ENCODE results near the gene POLN. TPM values are rescaled to one million over a fixed set of nuclear protein-coding genes. Genes with fewer than 3 reads are reported as not detected.

The POLN gene
- total and polyA plus RNA-seq, 2 experiments from 2014 or later = 1.8 to 4.0 TPM

DNA sequence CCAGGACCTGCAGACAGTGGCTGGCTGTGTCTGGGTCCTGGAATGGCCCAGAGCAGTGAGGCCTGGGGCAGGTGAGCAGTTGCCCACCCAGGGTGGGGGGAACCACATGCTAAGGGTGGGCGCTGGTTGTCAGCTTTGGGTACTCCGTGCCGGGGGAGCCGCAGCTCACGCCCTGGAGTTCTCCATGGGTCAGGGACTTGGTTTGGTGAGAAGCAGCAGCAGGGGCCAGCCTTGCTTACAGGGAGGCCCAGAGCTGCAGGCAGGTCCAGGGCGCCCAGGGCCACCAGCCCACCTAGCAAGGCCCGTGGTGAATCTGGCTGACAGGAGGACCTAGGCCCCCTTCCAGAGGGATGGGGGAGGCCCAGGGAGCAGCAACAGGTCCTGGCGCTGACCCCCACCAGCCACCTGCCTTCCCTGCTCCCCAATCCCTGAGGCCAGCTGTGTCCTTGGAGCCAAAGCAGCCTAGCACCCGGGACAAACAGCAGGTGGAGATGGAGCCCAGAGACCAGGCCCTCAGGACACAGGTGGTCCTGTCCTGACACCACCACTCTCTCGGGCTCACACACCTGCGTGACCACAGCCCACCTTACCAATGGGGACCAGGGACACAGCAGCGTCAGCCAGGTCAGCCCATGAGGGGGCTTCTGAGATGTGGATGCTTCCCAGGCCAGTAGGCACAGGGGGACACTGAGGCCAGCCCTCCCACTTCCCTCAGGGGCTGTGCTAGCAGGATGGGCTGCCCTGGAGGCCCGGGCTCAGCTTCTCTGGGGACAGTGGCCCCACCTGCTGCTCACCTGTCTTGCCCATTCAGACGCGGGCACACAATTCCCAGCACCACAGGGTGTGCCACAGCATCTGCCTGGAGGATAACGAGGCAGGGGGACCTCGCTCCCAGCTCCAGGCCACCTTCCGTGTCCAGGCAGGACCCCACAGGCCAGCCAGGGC is 16.4 kb upstream of the POLN start:
- Mint-ChIP-seq H3K4me3 (no peak overlapping the region), H3K4me1 (peaks cover 15% of the 10 kb centered on the region), H3K27ac (no peak overlapping the region), H3K27me3 (ENCODE audit: insufficient read depth, low read depth, poor library complexity) (peaks cover 7% of the 10 kb centered on the region), H3K36me3 (ENCODE audit: low read depth) (no peaks in the 10 kb centered on the region; the same call in 2 of the 3 replicates), H3K9me3 (no peaks in the 10 kb centered on the region)
- DNase-seq (ENCODE audit: low spot score) (no peak), ATAC-seq (no peak)
- no peaks in the 10 kb centered on the region for H3K9me2 ChIP-seq (ENCODE audit: insufficient read depth)
- no peak overlapping the region for H3K27ac ChIP-seq (ENCODE audit: low read depth)
- peaks cover 5% of the 10 kb centered on the region; the same call in 1 of the 2 replicates for H3K4me1 ChIP-seq (ENCODE audit: insufficient read depth)
- no peaks in the 10 kb centered on the region for H3K36me3 ChIP-seq (ENCODE audit: insufficient read depth)
- no peaks in the 10 kb centered on the region for H3F3A ChIP-seq (replicated peaks; ENCODE audit: low read depth)
- TF ChIP-seq, protein P1, sequence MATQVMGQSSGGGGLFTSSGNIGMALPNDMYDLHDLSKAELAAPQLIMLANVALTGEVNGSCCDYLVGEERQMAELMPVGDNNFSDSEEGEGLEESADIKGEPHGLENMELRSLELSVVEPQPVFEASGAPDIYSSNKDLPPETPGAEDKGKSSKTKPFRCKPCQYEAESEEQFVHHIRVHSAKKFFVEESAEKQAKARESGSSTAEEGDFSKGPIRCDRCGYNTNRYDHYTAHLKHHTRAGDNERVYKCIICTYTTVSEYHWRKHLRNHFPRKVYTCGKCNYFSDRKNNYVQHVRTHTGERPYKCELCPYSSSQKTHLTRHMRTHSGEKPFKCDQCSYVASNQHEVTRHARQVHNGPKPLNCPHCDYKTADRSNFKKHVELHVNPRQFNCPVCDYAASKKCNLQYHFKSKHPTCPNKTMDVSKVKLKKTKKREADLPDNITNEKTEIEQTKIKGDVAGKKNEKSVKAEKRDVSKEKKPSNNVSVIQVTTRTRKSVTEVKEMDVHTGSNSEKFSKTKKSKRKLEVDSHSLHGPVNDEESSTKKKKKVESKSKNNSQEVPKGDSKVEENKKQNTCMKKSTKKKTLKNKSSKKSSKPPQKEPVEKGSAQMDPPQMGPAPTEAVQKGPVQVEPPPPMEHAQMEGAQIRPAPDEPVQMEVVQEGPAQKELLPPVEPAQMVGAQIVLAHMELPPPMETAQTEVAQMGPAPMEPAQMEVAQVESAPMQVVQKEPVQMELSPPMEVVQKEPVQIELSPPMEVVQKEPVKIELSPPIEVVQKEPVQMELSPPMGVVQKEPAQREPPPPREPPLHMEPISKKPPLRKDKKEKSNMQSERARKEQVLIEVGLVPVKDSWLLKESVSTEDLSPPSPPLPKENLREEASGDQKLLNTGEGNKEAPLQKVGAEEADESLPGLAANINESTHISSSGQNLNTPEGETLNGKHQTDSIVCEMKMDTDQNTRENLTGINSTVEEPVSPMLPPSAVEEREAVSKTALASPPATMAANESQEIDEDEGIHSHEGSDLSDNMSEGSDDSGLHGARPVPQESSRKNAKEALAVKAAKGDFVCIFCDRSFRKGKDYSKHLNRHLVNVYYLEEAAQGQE (IDR thresholded peaks at IDR 0.05; ENCODE audit: unreplicated experiment) = no peak
- TF ChIP-seq STAT1 (IDR thresholded peaks at IDR 0.05; ENCODE audit: unreplicated experiment) (no peak), EZH2phosphoT487 (IDR thresholded peaks at IDR 0.05; ENCODE audit: unreplicated experiment) (no peak), POLR2AphosphoS5 (IDR thresholded peaks at IDR 0.05; ENCODE audit: low read depth) (no peak), CREB1 (CRISPR knock-in tag; IDR thresholded peaks at IDR 0.05; ENCODE audit: low read depth) (no peak), ZNF331 (CRISPR knock-in tag; IDR thresholded peaks at IDR 0.05; ENCODE audit: low read depth) (no peak), JUNB (IDR thresholded peaks at IDR 0.05; ENCODE audit: unreplicated experiment) (no peak), NANOG (IDR thresholded peaks at IDR 0.05; ENCODE audit: borderline replicate concordance) (no peak), ZNF114 (CRISPR knock-in tag; IDR thresholded peaks at IDR 0.05) (no peak), EZH2 (IDR thresholded peaks at IDR 0.05; ENCODE audit: low read depth, unreplicated experiment) (no peak)
- TF ChIP-seq, protein P2, sequence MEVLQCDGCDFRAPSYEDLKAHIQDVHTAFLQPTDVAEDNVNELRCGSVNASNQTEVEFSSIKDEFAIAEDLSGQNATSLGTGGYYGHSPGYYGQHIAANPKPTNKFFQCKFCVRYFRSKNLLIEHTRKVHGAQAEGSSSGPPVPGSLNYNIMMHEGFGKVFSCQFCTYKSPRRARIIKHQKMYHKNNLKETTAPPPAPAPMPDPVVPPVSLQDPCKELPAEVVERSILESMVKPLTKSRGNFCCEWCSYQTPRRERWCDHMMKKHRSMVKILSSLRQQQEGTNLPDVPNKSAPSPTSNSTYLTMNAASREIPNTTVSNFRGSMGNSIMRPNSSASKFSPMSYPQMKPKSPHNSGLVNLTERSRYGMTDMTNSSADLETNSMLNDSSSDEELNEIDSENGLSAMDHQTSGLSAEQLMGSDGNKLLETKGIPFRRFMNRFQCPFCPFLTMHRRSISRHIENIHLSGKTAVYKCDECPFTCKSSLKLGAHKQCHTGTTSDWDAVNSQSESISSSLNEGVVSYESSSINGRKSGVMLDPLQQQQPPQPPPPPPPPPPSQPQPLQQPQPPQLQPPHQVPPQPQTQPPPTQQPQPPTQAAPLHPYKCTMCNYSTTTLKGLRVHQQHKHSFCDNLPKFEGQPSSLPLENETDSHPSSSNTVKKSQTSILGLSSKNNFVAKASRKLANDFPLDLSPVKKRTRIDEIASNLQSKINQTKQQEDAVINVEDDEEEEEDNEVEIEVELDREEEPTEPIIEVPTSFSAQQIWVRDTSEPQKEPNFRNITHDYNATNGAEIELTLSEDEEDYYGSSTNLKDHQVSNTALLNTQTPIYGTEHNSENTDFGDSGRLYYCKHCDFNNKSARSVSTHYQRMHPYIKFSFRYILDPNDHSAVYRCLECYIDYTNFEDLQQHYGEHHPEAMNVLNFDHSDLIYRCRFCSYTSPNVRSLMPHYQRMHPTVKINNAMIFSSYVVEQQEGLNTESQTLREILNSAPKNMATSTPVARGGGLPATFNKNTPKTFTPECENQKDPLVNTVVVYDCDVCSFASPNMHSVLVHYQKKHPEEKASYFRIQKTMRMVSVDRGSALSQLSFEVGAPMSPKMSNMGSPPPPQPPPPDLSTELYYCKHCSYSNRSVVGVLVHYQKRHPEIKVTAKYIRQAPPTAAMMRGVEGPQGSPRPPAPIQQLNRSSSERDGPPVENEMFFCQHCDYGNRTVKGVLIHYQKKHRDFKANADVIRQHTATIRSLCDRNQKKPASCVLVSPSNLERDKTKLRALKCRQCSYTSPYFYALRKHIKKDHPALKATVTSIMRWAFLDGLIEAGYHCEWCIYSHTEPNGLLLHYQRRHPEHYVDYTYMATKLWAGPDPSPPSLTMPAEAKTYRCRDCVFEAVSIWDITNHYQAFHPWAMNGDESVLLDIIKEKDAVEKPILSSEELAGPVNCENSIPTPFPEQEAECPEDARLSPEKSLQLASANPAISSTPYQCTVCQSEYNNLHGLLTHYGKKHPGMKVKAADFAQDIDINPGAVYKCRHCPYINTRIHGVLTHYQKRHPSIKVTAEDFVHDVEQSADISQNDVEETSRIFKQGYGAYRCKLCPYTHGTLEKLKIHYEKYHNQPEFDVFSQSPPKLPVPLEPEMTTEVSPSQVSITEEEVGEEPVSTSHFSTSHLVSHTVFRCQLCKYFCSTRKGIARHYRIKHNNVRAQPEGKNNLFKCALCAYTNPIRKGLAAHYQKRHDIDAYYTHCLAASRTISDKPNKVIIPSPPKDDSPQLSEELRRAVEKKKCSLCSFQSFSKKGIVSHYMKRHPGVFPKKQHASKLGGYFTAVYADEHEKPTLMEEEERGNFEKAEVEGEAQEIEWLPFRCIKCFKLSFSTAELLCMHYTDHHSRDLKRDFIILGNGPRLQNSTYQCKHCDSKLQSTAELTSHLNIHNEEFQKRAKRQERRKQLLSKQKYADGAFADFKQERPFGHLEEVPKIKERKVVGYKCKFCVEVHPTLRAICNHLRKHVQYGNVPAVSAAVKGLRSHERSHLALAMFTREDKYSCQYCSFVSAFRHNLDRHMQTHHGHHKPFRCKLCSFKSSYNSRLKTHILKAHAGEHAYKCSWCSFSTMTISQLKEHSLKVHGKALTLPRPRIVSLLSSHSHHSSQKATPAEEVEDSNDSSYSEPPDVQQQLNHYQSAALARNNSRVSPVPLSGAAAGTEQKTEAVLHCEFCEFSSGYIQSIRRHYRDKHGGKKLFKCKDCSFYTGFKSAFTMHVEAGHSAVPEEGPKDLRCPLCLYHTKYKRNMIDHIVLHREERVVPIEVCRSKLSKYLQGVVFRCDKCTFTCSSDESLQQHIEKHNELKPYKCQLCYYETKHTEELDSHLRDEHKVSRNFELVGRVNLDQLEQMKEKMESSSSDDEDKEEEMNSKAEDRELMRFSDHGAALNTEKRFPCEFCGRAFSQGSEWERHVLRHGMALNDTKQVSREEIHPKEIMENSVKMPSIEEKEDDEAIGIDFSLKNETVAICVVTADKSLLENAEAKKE (CRISPR knock-in tag; IDR thresholded peaks at IDR 0.05) = no peak
- TF ChIP-seq, protein P3, sequence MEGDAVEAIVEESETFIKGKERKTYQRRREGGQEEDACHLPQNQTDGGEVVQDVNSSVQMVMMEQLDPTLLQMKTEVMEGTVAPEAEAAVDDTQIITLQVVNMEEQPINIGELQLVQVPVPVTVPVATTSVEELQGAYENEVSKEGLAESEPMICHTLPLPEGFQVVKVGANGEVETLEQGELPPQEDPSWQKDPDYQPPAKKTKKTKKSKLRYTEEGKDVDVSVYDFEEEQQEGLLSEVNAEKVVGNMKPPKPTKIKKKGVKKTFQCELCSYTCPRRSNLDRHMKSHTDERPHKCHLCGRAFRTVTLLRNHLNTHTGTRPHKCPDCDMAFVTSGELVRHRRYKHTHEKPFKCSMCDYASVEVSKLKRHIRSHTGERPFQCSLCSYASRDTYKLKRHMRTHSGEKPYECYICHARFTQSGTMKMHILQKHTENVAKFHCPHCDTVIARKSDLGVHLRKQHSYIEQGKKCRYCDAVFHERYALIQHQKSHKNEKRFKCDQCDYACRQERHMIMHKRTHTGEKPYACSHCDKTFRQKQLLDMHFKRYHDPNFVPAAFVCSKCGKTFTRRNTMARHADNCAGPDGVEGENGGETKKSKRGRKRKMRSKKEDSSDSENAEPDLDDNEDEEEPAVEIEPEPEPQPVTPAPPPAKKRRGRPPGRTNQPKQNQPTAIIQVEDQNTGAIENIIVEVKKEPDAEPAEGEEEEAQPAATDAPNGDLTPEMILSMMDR (conservative IDR thresholded peaks at IDR 0.05; ENCODE audit: low read depth in 2 of 2) = no peak
- TF ChIP-seq, protein P4, sequence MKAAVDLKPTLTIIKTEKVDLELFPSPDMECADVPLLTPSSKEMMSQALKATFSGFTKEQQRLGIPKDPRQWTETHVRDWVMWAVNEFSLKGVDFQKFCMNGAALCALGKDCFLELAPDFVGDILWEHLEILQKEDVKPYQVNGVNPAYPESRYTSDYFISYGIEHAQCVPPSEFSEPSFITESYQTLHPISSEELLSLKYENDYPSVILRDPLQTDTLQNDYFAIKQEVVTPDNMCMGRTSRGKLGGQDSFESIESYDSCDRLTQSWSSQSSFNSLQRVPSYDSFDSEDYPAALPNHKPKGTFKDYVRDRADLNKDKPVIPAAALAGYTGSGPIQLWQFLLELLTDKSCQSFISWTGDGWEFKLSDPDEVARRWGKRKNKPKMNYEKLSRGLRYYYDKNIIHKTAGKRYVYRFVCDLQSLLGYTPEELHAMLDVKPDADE (IDR thresholded peaks at IDR 0.05) = no peak
- no peaks in the 10 kb centered on the region for H3K79me2 ChIP-seq (replicated peaks; ENCODE audit: insufficient read depth)
- H4K20me1 ChIP-seq (replicated peaks; ENCODE audit: insufficient read depth) = no peaks in the 10 kb centered on the region
- 0 out of 2 replicates have a peak, but pooled peaks cover under 1% of the 10 kb centered on the region for H3K27me3 ChIP-seq (ENCODE audit: insufficient read depth)
- H3K4me2 ChIP-seq = no peak overlapping the region
- H3K4me3 ChIP-seq = no peak overlapping the region
- H2AFZ ChIP-seq = no peak overlapping the region
